PFSK-1 (cell line): ENCODE measurements around the gene BIRC7.

Source experiments
- POLR2AphosphoS5 ChIP-seq: IDR thresholded peaks from 2 replicates; pipeline ENCODE4 v1.6.1; 2012; ENCODE audit warnings: low read depth, mild to moderate bottlenecking, control low read depth, low read length, moderate library complexity
- SIN3A ChIP-seq: IDR thresholded peaks from 2 replicates; pipeline ENCODE4 v1.6.1; 2012; ENCODE audit warnings: mild to moderate bottlenecking, low read length, moderate library complexity, borderline replicate concordance; ENCODE audit not compliant: insufficient read depth
- TAF1 ChIP-seq: IDR thresholded peaks from 2 replicates; pipeline ENCODE4 v1.6.1; 2012; ENCODE audit warnings: low read length, control low read depth, borderline replicate concordance; ENCODE audit not compliant: insufficient read depth

DNA sequence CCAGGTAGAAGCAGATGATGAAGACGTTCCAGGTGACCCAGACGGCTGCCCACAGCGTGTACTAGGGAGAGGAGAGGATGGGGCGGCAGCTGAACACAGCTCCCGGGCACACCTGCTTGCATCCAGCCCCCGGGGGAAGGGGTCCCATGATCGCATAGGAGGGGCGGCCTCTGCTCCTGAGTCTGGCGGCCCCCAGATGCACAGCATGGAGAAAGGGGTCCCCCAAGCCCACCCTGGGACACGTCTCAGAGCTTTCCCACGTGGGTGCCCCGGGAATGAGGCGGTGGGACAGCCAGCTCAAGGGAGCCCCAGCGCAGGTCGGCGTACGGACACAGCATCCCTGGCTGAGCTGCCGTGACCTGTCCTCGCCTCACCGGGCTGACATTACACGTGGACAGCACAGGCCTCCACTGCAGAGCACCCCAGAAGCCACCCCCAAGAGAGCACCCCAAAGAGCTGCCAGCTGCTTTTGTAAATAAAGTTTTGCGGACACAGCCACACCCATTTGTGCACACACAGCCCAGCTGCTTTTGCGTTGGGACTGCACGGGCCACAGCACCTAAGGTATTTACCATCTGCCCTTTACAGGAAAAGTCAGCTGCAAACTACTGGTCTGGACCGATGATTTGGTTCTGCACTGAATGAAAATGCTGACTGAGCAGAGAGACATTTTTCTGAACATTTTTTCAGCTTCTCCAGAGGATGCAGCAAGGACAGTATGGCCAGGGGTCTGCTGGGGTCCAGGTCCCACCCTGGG lies 13.3 kb downstream of the BIRC7 start:
- TF ChIP-seq POLR2AphosphoS5 (no peak), SIN3A (no peak), TAF1 (no peak)
